GM10266 (cell line): Measurements from ENCODE around the gene NGF.

Experiments
- DNase-seq: peaks from one replicate; pipeline ENCODE4 v3.0.0; 2012; ENCODE audit errors: extremely low spot score
- TF ChIP-seq, protein P1 (sequence below): IDR thresholded peaks from 2 replicates; pipeline ENCODE4 v1.5.1; 2012; ENCODE audit warnings: mild to moderate bottlenecking, low read depth; ENCODE audit not compliant: control insufficient read depth, insufficient read depth; ENCODE audit errors: missing control alignments

Gene NGF

DNA sequence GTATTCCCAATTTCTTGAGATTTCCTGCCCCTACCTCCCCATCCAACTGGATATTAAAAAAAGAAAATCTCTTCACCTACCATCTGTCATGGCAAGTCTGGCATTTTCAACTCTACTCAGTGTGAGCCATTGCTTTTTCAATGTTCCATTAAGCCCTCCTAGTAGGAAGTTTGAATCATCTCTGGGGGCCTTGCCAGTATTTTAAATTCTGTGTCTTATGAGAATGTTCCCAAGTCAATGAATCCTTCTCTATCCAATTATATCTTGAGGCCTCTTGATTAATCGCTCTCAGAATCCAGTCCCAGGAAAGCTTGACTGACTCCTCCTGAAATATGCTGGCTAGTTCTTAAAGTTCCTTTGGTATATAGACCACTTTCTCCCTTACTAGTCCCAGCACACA lies 91.5 kb downstream of the NGF start:
- DNase-seq: no peak
- TF ChIP-seq, protein P1, sequence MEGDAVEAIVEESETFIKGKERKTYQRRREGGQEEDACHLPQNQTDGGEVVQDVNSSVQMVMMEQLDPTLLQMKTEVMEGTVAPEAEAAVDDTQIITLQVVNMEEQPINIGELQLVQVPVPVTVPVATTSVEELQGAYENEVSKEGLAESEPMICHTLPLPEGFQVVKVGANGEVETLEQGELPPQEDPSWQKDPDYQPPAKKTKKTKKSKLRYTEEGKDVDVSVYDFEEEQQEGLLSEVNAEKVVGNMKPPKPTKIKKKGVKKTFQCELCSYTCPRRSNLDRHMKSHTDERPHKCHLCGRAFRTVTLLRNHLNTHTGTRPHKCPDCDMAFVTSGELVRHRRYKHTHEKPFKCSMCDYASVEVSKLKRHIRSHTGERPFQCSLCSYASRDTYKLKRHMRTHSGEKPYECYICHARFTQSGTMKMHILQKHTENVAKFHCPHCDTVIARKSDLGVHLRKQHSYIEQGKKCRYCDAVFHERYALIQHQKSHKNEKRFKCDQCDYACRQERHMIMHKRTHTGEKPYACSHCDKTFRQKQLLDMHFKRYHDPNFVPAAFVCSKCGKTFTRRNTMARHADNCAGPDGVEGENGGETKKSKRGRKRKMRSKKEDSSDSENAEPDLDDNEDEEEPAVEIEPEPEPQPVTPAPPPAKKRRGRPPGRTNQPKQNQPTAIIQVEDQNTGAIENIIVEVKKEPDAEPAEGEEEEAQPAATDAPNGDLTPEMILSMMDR: no peak

DNA sequence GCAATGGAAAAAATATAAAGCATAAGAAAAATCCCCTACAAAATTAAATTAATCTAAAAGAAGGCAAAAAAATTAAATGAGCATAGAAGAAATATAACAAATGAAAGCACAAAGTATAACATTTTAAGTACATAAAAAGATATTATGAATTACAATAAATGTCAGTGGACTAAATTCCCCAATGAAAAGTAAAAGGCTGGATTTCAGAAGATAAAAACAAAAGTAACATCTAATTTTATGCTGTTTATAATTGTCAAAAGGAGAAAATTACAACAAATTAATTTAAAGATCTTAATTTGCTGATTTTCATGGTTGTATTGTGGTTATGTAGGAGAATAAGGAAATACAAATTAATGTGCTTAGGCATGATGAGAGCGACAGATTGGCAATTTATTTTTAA lies 92.8 kb downstream of the NGF start:
- TF ChIP-seq, protein P1: no peak

DNA sequence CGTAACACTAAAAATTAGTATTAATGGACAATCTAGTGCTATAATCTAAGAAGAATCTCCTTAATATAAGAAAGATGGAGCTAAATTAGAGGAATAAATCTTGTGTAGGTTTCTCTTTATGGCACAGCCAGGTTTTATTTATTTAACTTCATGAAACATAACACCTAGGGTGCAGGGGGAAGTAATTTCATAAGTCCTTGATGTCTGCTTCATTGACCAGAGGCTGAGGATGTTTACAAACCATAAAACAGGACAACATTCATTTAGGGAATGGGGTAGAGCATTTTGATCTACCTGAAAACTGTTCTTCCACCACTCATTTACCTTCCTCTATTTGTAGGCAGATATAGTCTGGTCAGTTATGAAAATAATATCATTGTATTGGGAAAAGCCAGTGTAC lies 95.5 kb downstream of the NGF start:
- TF ChIP-seq, protein P1: no peak
- no peak for DNase-seq

More for the DNA sequence above, 92.8 kb downstream of the NGF start:
- DNase-seq: no peak

DNA sequence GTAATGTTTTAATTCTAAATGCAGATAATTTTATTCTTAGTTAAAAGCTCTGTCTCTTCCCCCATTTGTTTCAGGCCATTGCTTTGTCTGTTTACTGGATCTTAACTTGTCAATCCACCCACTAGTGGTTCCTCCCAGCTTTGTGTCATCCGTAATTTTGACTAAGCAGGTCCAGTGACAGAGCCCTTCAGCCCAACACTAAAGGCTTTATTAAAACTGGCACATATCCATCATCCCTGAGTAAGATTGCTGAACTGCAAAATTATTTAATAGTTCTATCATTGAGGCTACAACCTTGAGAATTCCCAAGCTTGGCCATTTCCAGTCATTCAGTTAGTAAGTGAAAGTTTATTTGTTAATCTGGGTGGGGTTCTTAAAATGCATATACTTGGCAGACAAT lies 96.7 kb downstream of the NGF start:
- no peak for DNase-seq
- TF ChIP-seq, protein P1: no peak

DNA sequence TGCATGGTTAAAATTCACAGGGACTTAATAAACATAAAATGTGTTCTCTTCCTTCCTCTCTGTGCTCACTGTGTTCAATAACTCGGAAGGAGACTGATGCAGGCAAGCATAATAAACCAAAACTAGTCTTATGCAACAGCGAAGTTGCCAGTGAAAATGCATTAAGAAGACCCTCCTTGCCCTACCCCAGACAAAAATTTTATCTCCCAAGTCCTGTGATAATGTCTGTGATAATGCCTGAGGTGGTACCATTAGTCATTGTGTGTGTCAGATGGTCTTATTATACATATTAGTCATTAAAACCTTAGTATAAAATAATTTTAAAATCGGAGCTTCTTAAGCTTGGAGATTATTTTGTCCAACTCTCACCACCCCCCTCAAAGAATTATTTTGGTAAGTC lies 97.8 kb downstream of the NGF start:
- TF ChIP-seq, protein P1: no peak
- DNase-seq: no peak

DNA sequence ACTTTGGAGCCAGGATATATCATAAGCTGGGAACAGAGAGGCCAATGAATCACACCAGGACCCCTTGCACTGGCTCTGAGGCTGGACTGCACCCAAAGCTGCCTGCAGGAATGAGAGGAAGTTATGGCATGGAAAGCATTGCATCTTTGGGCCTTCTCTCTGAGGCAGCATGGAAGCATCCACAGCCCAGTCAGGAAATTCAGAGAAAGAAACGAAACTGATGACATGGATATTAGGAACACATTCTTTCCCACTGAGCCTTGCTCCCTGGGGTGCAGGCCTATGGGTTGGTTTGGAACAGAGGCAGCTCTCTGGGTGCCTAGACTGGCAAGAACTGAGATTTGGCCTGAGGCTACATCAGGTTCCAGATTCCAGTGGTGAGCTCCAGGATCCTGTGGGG lies 98.6 kb downstream of the NGF start:
- TF ChIP-seq, protein P1: no peak
- DNase-seq: no peak

DNA sequence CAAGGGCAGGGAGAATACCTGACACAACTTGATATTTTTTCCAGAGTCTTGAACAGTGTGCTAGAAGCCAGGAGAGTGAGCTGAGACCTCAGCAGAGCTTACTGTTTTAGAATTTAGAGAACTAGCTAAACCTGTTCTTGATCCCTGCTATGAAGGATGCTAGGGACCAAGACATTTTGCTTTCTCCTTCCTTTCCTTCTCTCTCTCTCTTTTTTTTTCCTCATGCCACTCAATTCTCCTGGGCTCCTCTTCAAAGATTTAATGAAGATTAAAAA lies 99.0 kb downstream of the NGF start:
- no peak for DNase-seq
- TF ChIP-seq, protein P1: no peak
